HG02588 (cell line): ENCODE results near the gene MAK.
"Not testable (repeated sequence)": the region's sequence is repeated elsewhere in the genome, so short reads cannot be mapped to it uniquely, and the experiment has no call there.

ENCODE experiments used
- ATAC-seq: cut with Tn5 transposase; IDR thresholded peaks from one replicate; pipeline ENCODE4 v1.9.1; 2021; ENCODE audit warnings: mild to moderate bottlenecking, moderate library complexity; ENCODE audit not compliant: unreplicated experiment

Gene MAK, protein sequence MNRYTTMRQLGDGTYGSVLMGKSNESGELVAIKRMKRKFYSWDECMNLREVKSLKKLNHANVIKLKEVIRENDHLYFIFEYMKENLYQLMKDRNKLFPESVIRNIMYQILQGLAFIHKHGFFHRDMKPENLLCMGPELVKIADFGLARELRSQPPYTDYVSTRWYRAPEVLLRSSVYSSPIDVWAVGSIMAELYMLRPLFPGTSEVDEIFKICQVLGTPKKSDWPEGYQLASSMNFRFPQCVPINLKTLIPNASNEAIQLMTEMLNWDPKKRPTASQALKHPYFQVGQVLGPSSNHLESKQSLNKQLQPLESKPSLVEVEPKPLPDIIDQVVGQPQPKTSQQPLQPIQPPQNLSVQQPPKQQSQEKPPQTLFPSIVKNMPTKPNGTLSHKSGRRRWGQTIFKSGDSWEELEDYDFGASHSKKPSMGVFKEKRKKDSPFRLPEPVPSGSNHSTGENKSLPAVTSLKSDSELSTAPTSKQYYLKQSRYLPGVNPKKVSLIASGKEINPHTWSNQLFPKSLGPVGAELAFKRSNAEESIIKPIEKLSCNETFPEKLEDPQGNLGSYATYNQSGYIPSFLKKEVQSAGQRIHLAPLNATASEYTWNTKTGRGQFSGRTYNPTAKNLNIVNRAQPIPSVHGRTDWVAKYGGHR

DNA sequence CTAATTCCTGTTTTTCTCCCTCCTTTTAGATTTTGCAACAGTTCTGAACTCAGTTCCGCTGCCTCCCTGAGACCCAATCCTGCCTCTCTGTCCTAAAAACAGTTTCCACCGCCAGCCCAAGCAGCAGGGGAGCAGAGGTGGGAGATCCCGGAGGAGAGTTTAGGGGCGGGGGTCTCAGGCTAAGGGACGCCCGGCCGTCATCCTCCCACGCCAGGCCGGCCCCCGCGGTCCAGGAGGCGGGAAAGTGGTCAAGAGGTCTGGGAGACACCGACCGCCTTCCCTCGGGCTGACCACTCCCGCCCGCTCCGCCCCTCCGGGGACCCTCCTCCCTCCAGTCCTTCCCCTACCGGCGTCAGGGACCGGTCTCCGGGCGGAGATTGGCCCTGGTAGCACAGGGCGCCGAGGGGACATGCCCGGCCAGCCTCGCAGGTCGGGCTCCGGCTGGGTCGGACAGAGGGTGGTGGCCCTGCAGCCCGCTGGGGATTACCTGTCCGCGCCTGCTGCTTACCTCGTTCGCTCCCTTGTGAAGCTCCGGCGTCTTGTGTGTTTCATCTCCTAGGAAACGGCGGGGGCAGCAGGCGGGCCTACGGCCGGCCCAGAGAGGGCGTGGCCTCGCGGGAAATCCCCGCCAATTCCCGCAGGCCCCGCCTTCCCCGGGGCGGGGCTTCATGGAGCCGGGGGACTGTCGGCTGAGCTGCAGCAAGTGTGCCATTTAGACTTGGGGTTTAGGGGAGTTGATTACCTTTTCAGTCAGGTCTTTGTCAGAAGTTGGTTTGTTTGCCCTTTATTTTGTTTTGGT is at the start of gene MAK:
Gene MAK, minus strand, starts transcription at position 545 of the 799 bp plus-strand sequence. CDS start 7,891 bp downstream, outside the sequence.
- peak; percentile 71 for ATAC-seq

- ATAC-seq, result peak; percentile 36
Observed at GRCh38 chr6:10886691-10887502, 48.6 kb upstream of the MAK start, which contains the start of gene SYCP2L. SYCP2L (plus strand) TSS chr6:10887052; CDS start chr6:10887127, 75 bp downstream.

- ATAC-seq, result not testable (repeated sequence)
Observed at GRCh38 chr6:10886365-10886690, 48.0 kb upstream of the MAK start.

DNA sequence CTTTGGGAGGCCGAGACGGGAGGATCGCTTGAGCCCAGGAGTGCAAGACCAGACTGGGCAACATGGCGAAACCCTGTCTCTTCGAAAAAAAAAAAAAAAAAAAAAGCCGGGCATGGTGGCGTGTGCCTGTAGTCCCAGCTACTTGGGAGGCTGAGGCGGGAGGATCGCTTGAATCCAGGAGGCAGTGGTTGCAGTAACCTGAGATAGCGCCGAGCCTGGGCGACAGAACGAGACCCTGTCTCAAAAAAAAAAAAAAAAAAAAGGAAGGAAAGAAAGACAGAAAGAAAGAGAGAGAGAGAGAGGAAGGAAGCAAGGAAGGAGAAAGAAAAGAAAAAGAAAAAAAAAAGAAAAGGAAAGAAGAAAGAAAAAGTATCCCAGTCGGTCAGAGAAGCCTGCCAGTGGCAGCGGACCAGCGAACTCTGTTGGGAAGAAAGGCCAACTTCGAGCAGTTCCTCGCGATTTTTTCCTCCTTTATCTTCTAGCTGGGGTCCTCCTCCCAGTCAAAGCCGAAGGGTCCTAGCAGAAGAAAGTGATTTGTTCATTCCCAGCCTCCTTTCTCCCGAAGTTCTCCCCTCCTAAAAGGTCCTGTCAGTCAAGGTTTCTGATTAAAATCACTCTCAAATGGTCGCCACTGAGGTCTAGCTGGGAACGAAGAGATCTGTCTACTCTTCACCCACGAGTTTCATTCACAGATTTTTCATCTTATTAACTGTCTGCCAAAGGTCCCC is 46.1 kb upstream of the MAK start:
- ATAC-seq, result no peak

- no peak for ATAC-seq
Observed at GRCh38 chr6:10883312-10884244, 45.2 kb upstream of the MAK start.

GRCh38 chr6:10882657-10883171 is 44.4 kb upstream of the MAK start:
- ATAC-seq, result no peak

DNA sequence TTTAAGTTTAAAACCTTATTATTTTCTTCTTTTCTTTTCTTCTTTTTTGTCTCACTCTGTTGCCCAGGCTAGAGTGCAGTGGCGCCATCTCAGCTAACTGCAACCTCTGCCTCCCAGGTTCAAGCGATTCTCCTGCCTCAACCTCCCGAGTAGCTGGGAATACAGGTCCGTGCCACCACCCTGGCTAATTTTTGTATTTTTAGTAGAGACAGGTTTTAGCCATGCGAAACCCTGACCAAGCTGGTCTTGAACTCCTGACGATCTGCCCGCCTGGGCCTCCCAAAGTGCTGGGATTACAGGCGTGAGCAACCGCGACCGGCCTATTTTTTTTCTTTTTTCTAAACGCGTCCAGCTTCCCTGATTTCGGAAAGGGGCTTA is 43.9 kb upstream of the MAK start:
- ATAC-seq, result not testable (repeated sequence)

DNA sequence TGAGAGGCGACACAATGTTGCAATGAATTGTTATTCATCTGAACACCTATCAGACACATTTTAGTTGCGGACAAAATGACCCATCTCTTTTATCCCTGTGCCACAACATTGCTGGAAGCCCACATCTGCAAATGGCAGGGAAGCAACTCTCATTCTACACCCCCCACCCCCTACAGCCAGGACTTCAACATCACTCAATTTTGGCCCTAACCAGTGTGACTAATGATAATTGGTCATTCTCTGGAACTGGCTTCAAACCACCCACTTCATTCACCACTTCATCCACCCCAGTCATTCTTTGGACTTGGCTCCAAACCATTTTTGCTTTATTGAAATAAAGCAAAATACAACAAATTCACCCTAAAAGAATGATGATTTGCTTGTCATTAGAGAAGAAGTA is 42.0 kb upstream of the MAK start:
- no peak for ATAC-seq

- ATAC-seq, result no peak
Observed at GRCh38 chr6:10877871-10878270, 39.5 kb upstream of the MAK start.

GRCh38 chr6:10877012-10877411 is 38.7 kb upstream of the MAK start:
- no peak for ATAC-seq

- no peak for ATAC-seq
Observed at GRCh38 chr6:10875026-10875425, 36.7 kb upstream of the MAK start.

- ATAC-seq, result no peak
Observed at GRCh38 chr6:10874207-10874606, 35.9 kb upstream of the MAK start.

DNA sequence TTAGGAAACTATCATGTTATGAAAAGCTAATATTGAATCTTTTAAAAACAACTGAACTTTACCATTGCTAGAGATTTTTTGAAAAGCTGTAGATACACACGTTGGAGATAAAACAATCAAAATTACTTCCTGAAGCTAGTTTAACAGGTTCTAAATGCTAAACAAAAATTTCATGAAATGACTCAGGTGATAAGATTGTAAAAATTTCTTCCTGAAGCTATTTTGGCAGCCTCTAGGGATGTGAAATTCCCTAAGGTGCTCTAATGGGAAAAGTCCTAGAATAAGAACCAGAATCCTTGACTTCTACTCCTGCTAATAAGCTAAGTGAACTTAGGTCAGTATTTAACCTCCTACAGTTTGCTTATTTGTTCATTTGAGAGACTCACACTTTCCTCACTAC is 35.0 kb upstream of the MAK start:
- no peak for ATAC-seq

DNA sequence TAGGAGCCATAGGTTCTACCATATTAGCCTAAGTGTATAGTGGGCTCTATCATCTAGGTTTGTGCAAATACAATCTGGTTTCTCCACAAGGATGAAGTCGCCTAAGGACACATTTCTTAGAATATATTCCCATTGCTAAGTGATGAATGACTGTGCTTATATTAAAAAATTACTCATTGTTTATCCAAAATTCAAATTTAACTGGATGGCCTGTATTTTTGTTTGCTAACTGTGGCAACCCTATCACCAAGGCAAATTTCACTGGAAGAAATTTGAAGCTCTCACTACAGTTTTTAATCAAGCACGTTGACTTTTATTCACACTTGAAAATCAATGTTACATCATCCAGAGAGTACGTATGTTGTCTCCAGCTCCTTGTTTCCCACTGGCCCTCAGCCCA is 29.6 kb upstream of the MAK start:
- no peak for ATAC-seq

GRCh38 chr6:10866709-10867108 is 28.4 kb upstream of the MAK start:
- ATAC-seq, result not testable (repeated sequence)

DNA sequence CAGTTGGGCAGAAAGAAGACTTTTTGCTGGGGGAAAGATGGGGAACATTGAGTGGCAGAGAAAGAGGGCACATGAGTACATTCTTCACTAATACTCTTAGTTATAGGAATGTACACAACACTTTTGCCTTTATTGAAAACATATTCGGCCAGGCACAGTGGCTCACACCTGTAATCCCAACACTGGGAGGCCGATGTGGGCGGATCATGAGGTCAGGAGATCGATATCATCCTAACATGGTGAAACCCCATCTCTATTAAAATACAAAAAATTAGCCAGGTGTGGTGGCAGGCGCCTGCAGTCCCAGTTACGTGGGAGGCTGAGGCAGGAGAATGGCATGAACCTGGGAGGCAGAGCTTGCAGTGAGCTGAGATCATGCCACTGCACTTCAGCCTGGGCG is 24.7 kb upstream of the MAK start:
- ATAC-seq, result not testable (repeated sequence)

DNA sequence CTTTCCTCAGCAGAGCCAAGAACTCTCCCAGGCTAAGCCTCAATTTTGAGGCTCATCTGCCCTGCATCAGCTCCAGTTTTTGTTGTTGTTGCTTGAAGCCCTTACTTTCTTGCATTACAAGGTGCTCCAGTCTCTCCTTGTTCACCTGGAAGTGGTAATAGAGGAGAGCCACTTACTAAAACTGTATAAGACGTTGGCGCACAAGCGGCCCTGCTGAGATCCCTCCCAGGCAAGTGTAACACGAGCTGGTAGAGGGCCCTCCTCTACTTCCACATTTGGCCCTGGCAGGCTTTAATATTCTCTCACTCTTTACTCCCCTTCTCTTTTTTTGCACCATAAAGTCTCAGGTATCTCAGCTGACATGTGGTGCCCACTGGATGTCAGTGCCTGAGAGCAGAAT is 24.0 kb upstream of the MAK start:
- ATAC-seq, result no peak

DNA sequence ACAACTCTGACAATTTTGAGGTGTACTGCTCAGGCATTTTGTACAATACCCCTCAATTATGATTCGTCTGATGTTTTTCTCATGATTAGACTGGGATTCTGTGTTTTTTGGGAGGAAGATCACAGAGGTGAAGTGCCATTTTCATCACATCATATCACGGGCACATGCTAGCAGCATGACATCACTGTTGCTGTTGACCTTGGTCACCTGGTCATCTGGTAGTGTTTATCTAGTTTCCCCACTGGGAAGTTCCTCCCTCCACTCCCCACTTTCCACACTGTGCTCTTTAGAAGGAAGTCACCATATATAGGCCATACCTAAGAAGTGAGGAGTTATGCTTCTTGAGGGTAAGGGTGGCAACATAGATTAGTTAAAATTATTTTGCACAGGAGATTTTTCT is 22.7 kb upstream of the MAK start:
- no peak for ATAC-seq

DNA sequence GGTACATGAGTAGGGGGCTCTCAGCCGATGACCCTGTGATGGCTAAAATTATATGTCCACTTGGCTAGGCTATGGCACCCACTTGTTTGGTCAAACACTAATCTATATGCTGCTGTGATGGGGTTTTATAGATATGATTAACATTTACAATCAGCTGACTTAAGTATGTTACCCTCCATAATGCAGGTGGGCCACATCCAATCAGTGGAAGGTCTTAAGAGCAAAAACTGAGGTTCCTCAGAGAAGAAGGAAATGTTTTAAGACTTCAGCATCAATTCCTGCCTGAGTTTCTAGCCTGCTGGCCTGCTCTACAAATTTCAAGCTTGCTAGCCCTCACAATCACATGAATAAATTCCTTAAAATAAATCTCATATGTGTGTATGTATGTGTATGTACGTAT is 18.9 kb upstream of the MAK start:
- no peak for ATAC-seq
